ENCODE results near the gene ANKRD34A.

The ANKRD34A gene

GRCh38 chr1:145964328-145965118 is at the start of gene ANKRD34A, which contains the start of gene POLR3GL:
Gene ANKRD34A, minus strand, starts transcription at chr1:145964575. Its CDS starts 2,816 bp downstream, at chr1:145961759.
Gene POLR3GL, plus strand, starts transcription at chr1:145964690. Its CDS starts 10,176 bp downstream, at chr1:145974866.
- peak; percentile 94 for DNase-seq

GRCh38 chr1:146013559-146013922 is 49.2 kb upstream of the ANKRD34A start:
- DNase-seq: no peak

GRCh38 chr1:146012703-146013558 is 48.6 kb upstream of the ANKRD34A start:
- DNase-seq: peak; percentile 79

- DNase-seq: no peak
Observed at GRCh38 chr1:146010126-146010738, 45.9 kb upstream of the ANKRD34A start.

- no peak for DNase-seq
Observed at GRCh38 chr1:146007489-146008133, 43.2 kb upstream of the ANKRD34A start.

DNA sequence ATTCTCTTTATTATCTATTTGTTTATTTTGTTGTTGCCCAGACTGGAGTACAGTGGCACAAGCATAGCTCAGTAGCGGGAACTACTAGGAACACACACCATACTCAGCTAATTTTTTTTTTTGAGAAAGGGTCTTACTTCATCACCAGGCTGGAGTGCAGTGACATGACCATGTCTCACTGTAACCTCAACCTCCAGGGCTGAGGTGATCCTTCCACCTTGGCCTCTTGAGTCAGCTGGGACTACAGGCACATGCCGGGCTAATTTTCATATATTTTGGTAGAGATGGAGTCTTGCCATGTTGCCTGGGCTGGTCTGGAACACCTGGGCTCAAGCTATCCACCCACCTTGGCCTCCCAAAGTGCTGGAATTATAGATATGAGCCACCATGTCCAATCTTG is 37.3 kb upstream of the ANKRD34A start:
- no peak for DNase-seq

- peak; percentile 81 for DNase-seq
Observed at GRCh38 chr1:145999321-146000024, 35.1 kb upstream of the ANKRD34A start.

- DNase-seq: no peak
Observed at GRCh38 chr1:145997718-145998023, 33.3 kb upstream of the ANKRD34A start.

- DNase-seq: peak; percentile 87
Observed at GRCh38 chr1:145997016-145997717, 32.8 kb upstream of the ANKRD34A start.

DNA sequence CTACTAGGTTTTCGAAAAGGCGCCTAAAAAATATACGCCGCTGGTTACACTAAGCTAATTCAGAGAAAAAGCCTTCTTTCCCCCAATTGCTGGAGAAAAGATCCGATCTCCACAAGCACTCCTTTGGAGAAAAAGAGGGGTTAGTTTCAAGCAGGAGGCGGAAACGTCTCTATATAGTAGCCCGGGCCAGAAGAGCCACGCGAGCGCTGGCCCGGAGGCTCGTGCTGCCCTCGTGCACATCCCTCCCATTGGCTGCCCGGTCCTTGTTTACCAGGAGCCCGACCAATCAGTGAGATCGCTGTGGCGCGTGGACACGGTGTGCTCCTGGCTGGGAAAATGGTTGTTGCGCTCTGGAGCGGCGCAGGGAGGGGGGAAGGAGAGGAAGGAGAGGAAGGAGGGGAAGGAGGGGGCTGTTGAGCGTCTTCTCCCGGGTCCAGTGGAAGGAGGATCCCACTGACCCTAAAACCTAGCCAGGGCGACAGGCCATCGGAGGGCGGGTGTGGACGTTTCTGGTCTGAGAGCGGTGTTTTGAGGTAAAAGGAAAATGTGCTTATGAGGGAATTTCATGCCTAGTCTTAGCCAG is 32.1 kb upstream of the ANKRD34A start, which contains the start of gene TXNIP:
Gene TXNIP (minus strand): TSS at position 147 of the 583 bp plus-strand sequence. CDS start 313 bp downstream, outside the sequence.
- DNase-seq: peak; percentile 95

DNA sequence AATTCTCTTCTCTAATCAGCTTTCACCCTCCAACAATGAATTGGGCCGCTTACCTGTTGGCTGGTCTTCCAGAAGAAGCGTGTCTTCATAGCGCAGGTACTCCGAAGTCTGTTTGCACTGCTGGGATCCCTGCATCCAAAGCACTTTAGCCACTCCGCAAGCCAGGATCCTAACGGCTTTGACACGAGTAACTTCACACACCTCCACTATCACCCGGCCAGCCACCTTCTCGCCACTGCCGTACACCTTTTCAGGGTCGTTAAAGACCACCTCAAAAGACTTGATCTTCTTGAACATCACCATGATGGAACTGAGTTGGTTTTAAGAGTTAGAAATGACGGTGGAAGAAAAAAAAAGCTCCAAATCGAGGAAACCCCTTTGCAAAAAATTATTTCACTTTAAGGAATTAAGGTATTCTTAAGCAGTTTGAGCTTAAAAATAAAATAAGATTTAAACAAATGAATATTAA is 31.6 kb upstream of the ANKRD34A start:
- DNase-seq: no peak

GRCh38 chr1:145995148-145995881 is 30.9 kb upstream of the ANKRD34A start:
- no peak for DNase-seq

- peak; percentile 51 for DNase-seq
Observed at GRCh38 chr1:145994391-145995120, 30.2 kb upstream of the ANKRD34A start.

DNA sequence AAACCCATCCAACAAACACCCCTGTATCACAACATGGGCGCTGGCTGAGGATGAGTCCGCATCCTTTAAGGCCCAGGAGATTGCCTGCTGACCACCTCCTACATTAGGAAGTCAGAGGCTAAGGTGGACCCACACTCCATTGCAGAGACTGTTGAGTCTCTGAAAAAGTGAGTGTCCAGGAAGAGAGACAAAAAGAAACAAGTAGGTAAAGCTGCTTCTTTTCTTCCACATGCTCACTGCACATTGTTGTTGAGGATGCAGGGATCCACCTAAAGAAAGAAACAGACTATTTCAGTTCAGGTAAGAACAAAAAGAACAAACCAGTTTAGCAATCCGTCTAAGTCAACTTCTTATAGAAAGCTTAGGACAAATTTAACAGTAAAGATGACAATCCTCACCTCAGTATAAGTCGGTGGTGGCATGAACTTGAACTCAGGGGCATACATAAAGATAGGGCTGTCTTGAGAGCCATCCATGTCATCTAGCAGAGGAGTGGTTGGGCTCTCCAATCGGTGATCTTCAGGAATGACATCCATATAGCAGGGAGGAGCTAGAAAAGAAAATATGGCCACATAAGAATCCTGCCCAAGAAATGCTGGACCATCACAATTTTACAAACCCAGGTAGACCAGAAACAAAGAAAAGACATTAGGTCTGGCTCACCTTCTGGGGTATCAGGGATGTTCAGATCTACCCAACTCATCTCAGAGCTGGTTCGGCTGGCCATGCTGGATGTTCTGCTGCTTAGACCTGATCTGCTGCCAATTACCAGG is 29.4 kb upstream of the ANKRD34A start:
- DNase-seq: no peak

DNA sequence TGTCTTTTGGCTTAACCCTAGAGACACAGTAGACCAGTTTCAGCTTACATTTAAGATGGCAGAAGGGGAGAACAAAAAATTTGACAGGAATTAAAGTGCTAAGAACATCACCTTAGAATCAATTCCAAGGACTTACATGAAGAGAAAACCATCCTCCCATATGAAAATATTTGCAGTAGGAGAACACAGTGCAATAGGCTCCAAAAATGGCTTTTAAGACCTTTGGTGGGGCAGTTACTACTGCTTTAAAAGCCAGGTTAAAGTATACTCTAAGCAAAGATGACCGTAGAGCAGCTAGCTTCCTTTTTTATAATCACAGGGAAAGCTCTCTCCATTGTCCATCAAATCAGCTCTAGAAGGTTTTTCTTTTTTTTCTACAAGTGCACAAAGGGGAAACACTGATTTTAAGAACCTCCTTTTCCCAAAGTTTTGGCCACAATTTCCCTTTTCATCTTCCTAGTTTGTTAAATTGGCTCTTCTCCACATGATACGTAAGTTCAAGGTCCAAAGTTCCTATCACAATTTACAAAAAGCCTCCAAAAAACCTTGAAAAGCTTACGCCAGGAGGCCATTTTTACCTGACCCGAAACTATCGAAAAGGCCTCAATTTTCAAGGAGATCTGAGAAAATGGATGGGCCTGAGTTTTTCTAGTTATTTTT is 28.7 kb upstream of the ANKRD34A start:
- DNase-seq: no peak

GRCh38 chr1:145992502-145992936 is 28.1 kb upstream of the ANKRD34A start:
- DNase-seq: no peak

DNA sequence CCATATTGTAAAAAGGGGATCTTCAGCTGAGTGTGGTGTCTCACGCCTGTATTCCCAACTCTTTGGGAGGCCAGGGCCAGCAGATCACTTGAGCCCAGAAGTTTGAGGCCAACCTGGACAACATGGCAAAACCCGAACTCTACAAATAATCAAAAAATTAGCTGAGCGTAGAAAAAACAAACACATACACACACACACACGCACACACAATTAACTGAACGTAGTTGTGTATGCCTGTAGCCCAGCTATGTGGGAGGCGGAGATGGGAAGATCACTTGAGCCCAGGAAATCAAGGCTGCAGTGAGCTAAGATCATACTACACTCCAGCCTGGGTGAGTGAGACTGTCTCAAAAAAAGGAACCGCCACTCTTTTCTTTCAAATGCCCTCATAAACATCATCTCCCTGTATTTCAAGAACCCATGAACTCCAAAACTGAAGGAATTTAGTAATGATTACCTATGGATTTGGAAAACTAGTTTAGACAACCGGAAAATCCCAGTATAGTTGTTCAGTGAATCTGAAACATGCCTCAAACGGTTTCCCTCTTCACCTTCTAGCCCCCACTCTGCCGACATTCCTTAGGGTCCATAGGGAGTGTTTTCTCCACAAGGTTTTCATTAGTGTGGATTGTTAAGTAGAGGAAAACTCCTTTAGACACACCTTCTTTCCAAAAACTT is 27.5 kb upstream of the ANKRD34A start:
- DNase-seq: no peak

All from CD4-positive, alpha-beta T cell treated with Interleukin-4 for 4 hours (primary cell).